K562 (cell line): ENCODE data around the gene FUT6. TPM values are rescaled to one million over a fixed set of nuclear protein-coding genes. Genes with fewer than 3 reads are reported as not detected.

ENCODE experiments used
- ATAC-seq: fragments of 200-7000 bp; cut with Tn5 transposase; 3 replicates; pipeline ENCODE4 v1.9.1; 2020; ENCODE audit warnings: moderate library complexity
- BruUV-seq: library from RNA; stranded (reverse); fragments of 400-500 nt; replicated peaks from 2 replicates; lab custom pipeline; 2021; lab: Mats Ljungman, UMichigan
- CTCF ChIA-PET: fragments of 300-600 bp; formaldehyde crosslinking; extraction: SDS; loops from one replicate; lab custom pipeline; 2021; ENCODE audit warnings: low intra/inter-chr PET ratio; lab: Yijun Ruan, JAX
- POLR2A ChIA-PET: fragments of 300-600, 350-650 bp; sonication (Branson Sonifier 250); formaldehyde crosslinking; extraction: SDS; loops from one replicate; lab custom pipeline; 2021; ENCODE audit warnings: antibody characterized with exemption, inconsistent platforms; lab: Yijun Ruan, JAX
- DNase-seq, 4 experiments: peaks; one replicate each; pipeline versions ENCODE4 v3.0.0 to v3.0.0-alpha.2; 2011 to 2018; ENCODE audit warnings: low spot score in 3 of 4, mixed read lengths in 3 of 4; ENCODE audit errors: extremely low read depth in 1 of 4
- FAIRE-seq: peaks from 2 replicates; lab custom pipeline; 2011; peaks lifted over from hg19 to GRCh38; lab: Jason Lieb, UNC
- H2AFZ ChIP-seq: 2 replicates; pipeline ENCODE4 v1.6.0; 2011; ENCODE audit warnings: low read depth, low read length, control low read depth, inconsistent platforms
- H3K27ac ChIP-seq: fragments of 200-600 bp; 3 replicates; pipeline ENCODE4 v1.8.0; 2011; ENCODE audit warnings: low read depth, mild to moderate bottlenecking, control low read depth, inconsistent platforms, low read length, moderate library complexity, mixed read lengths; ENCODE audit errors: extremely low read depth
- H3K27me3 ChIP-seq, 2 experiments: fragments of 300-600 bp in 1 of 2; 2 replicates in 1 of 2; 3 replicates in 1 of 2; pipeline versions ENCODE4 v1.6.0 to v1.8.0; 2011; ENCODE audit warnings: inconsistent platforms in 2 of 2, low read length in 2 of 2, mild to moderate bottlenecking in 1 of 2, mixed read lengths in 1 of 2, moderate library complexity in 1 of 2; ENCODE audit not compliant: control insufficient read depth in 2 of 2, insufficient read depth in 2 of 2
- H3K36me3 ChIP-seq: fragments of 300-600 bp; 3 replicates; pipeline ENCODE4 v1.8.0; 2011; ENCODE audit warnings: mild to moderate bottlenecking, low read length, inconsistent platforms; ENCODE audit not compliant: control insufficient read depth, insufficient read depth
- H3K4me1 ChIP-seq, 2 experiments: fragments of 200-600 bp in 1 of 2; replicated peaks in 1 of 2; 2 replicates in 1 of 2; 3 replicates in 1 of 2; pipeline versions ENCODE4 v1.5.1 to v1.8.0; 2011; ENCODE audit warnings: inconsistent platforms in 2 of 2, low read length in 2 of 2, mild to moderate bottlenecking in 1 of 2, mixed read lengths in 1 of 2, moderate library complexity in 1 of 2; ENCODE audit not compliant: control insufficient read depth in 2 of 2, insufficient read depth in 2 of 2
- H3K4me2 ChIP-seq: 2 replicates; pipeline ENCODE4 v1.6.1; 2011; ENCODE audit warnings: low read length, control low read depth, inconsistent platforms, mixed read lengths; ENCODE audit not compliant: insufficient read depth
- H3K4me3 ChIP-seq: fragments of 200-600 bp; sonication (generic), shearing (Covaris generic); 2 replicates; pipeline ENCODE4 v1.5.1; 2016; ENCODE audit warnings: control low read depth, inconsistent platforms
- H3K79me2 ChIP-seq: fragments of 200-600 bp; 3 replicates; pipeline ENCODE4 v1.8.0; 2011; ENCODE audit warnings: low read length, inconsistent platforms; ENCODE audit not compliant: control insufficient read depth, insufficient read depth
- H3K9ac ChIP-seq, 2 experiments: 2 replicates each; pipeline versions ENCODE4 v1.6.0 to v1.6.1; 2011; ENCODE audit warnings: low read depth in 2 of 2, low read length in 2 of 2, control low read depth in 1 of 2, inconsistent platforms in 1 of 2, mild to moderate bottlenecking in 1 of 2, mixed read lengths in 1 of 2; ENCODE audit not compliant: insufficient read depth in 1 of 2
- H3K9me1 ChIP-seq: one replicate; pipeline ENCODE4 v1.6.0; 2011; ENCODE audit warnings: inconsistent platforms, mild to moderate bottlenecking, low read length, moderate library complexity; ENCODE audit not compliant: control insufficient read depth, insufficient read depth
- H3K9me3 ChIP-seq: replicated peaks from 2 replicates; pipeline ENCODE4 v1.5.1; 2011; ENCODE audit warnings: low read depth, low read length, inconsistent platforms; ENCODE audit not compliant: control insufficient read depth, insufficient read depth
- H4K20me1 ChIP-seq: replicated peaks from 2 replicates; pipeline ENCODE4 v1.6.1; 2011; ENCODE audit warnings: low read length, inconsistent platforms, mixed read lengths; ENCODE audit not compliant: control insufficient read depth, insufficient read depth
- NFRKB ChIP-seq: fragments of 450-650 bp; IDR thresholded peaks from 2 replicates; pipeline ENCODE4 v1.6.1; 2016; ENCODE audit warnings: low read depth
- POLR2A ChIP-seq: fragments of 450-650 bp; conservative IDR thresholded peaks from 2 replicates; pipeline ENCODE4 v1.6.1; 2016
- PYGO2 ChIP-seq: fragments of 450-650 bp; IDR thresholded peaks from 2 replicates; pipeline ENCODE4 v1.6.1; 2016; ENCODE audit warnings: mild to moderate bottlenecking, missing genetic modification characterization, moderate library complexity, missing compliant biosample characterization
- SMARCA5 ChIP-seq: fragments of 450-650 bp; IDR thresholded peaks from 2 replicates; pipeline ENCODE4 v1.6.1; 2016
- ZHX1 ChIP-seq: fragments of 150-350 bp; conservative IDR thresholded peaks from 2 replicates; pipeline ENCODE4 v1.6.1; 2014; ENCODE audit warnings: low read length
- ZNF263 ChIP-seq: sonication (generic); formaldehyde crosslinking; IDR thresholded peaks from 2 replicates; pipeline ENCODE4 v1.8.0; 2022; ENCODE audit warnings: mild to moderate bottlenecking, missing genetic modification reagents, borderline replicate concordance
- ZNF318 ChIP-seq, 2 experiments: fragments of 450-650 bp; IDR thresholded peaks; 2 replicates each; pipeline ENCODE4 v1.6.1; 2016; ENCODE audit warnings: mild to moderate bottlenecking in 2 of 2, borderline replicate concordance in 1 of 2, low read depth in 1 of 2, moderate library complexity in 1 of 2
- ZNF449 ChIP-seq: fragments of 250-450 bp; sonication (Bioruptor Pico); IDR thresholded peaks from 2 replicates; pipeline ENCODE4 v1.8.0; 2022; ENCODE audit warnings: moderate library complexity, mild to moderate bottlenecking, inconsistent platforms
- ZNF717 ChIP-seq: fragments of 250-450 bp; sonication (Bioruptor Pico); IDR thresholded peaks from 2 replicates; pipeline ENCODE4 v1.5.0; 2021
- ZNF766 ChIP-seq: fragments of 200-800 bp; sonication (Bioruptor generic); conservative IDR thresholded peaks from 2 replicates; pipeline ENCODE4 v1.6.1; 2016; ENCODE audit warnings: missing genetic modification characterization, missing compliant biosample characterization
- WGBS: fragments of 100-300 bp; shearing (Covaris generic); methylation state at CpG from one replicate; pipeline ENCODE4 v1.1.6; 2016; ENCODE audit warnings: low coverage, mixed read lengths; ENCODE audit not compliant: insufficient coverage; ENCODE audit errors: missing lambda C conversion rate; 5-methylcytosine and 5-hydroxymethylcytosine counted together
- in situ Hi-C: fragments of 300-500 bp; cut with MboI; formaldehyde crosslinking; loops from 4 replicates; pipeline ENCODE4 v1.15.0; 2018; ENCODE audit warnings: inconsistent platforms, mixed read lengths
- intact Hi-C: fragments of 100-400 bp; cut with micrococcal nuclease; formaldehyde crosslinking; loops from 2 replicates; pipeline ENCODE4 v1.14.2; 2022
- polyA plus RNA-seq, 8 experiments: library from polyadenylated mRNA; depleted of rRNA in 4 of 8; stranded (reverse) in 5 of 8; unstranded in 3 of 8; fragments of >200 nt; fragmentation: Nextera tagmentation in 2 of 8; fragmentation: Illumina TruSeq in 1 of 8; extraction: Ambion mirVana in 2 of 8; extraction: Trizol in 1 of 8; gene quantifications; 2 replicates each; pipeline versions ENCODE4 v1.2.1 to v1.2.3, GENCODE V29; 2011 to 2014; ENCODE audit warnings: inconsistent platforms in 1 of 8, missing spikeins in 1 of 8
- total RNA-seq, 7 experiments: library from RNA; depleted of rRNA in 6 of 7; stranded (reverse); fragments of >200 nt in 6 of 7; fragmentation: Illumina TruSeq in 2 of 7; extraction: Trizol in 2 of 7; gene quantifications; 2 replicates each; pipeline versions ENCODE4 v1.2.1 to v1.2.3, GENCODE V29; 2011 to 2021; ENCODE audit warnings: low replicate concordance in 1 of 7

The FUT6 gene
- total and polyA plus RNA-seq, 9 of the 15 experiments (the other 6 are each of a cell fraction or from before 2014, with no cell fraction given) = 0.04 TPM; not detected in 8

GRCh38 chr19:5850743-5851293, 11.3 kb upstream of the FUT6 start:
- Histone ChIP-seq H3K27me3 (peaks cover 21 to 37% of the 10 kb centered on the region in 2 experiments), H3K36me3 (no peaks in the 10 kb centered on the region), H3K9me3 (no peaks in the 10 kb centered on the region), H3K4me2 (no peak overlapping the region), H2AFZ (no peak overlapping the region), H3K79me2 (no peaks in the 10 kb centered on the region), H3K9me1 (no peaks in the 10 kb centered on the region), H3K4me1 (no peaks in the 10 kb centered on the region; a peak in 1 of 5 replicates), H4K20me1 (0 out of 2 replicates have a peak, but pooled peaks cover 4% of the 10 kb centered on the region), H3K27ac (no peak overlapping the region), H3K9ac (no peak overlapping the region), H3K4me3 (no peak overlapping the region)
- FAIRE-seq = no peak
- no TSS peak for BruUV-seq
- CTCF ChIA-PET = no interaction called here
- WGBS = 8% methylated on average over 5 of the region's 5 CpGs
- DNase-seq = peak in 3 of 4 experiments; percentile 5 to 6 (median 6)
- POLR2A ChIA-PET = interaction anchor here (0.5 to 1.8 kb wide), 3 partner anchors 23 to 310 kb away, joined by 4 to 7 read pairs (median 4); no protein-coding TSS in a partner anchor
- intact Hi-C loops = no loop called here
- in situ Hi-C loops = no loop called here
- ATAC-seq = peak; percentile 77
- TF ChIP-seq ZNF263 (CRISPR knock-in tag) (no peak; the same call in 1 of the 2 replicates), ZNF766 (CRISPR knock-in tag) (no peak), PYGO2 (tag) (no peak), ZHX1 (no peak), POLR2A (no peak), ZNF717 (CRISPR knock-in tag) (no peak), SMARCA5 (no peak), ZNF449 (no peak), ZNF318 (IDR thresholded peaks at IDR 0.05; ENCODE audit: borderline replicate concordance in 1 of 2, low read depth in 1 of 2) (no peak), NFRKB (no peak)
